ENCODE measurements around the gene USPL1.

GRCh38 chr13:30648522-30649012 lies 30.8 kb downstream of the USPL1 start:
- TF ChIP-seq, protein P1, sequence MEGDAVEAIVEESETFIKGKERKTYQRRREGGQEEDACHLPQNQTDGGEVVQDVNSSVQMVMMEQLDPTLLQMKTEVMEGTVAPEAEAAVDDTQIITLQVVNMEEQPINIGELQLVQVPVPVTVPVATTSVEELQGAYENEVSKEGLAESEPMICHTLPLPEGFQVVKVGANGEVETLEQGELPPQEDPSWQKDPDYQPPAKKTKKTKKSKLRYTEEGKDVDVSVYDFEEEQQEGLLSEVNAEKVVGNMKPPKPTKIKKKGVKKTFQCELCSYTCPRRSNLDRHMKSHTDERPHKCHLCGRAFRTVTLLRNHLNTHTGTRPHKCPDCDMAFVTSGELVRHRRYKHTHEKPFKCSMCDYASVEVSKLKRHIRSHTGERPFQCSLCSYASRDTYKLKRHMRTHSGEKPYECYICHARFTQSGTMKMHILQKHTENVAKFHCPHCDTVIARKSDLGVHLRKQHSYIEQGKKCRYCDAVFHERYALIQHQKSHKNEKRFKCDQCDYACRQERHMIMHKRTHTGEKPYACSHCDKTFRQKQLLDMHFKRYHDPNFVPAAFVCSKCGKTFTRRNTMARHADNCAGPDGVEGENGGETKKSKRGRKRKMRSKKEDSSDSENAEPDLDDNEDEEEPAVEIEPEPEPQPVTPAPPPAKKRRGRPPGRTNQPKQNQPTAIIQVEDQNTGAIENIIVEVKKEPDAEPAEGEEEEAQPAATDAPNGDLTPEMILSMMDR (IDR thresholded peaks at IDR 0.05) = no peak
- TF ChIP-seq POLR2A (IDR thresholded peaks at IDR 0.05) = no peak
